GM21423 (cell line): ENCODE results near the gene KLHL35.
"Not testable (repeated sequence)": the region's sequence is repeated elsewhere in the genome, so short reads cannot be mapped to it uniquely, and the experiment has no call there.

Experiments
- ATAC-seq: cut with Tn5 transposase; IDR thresholded peaks from one replicate; pipeline ENCODE4 v1.9.1; 2021; ENCODE audit warnings: mild to moderate bottlenecking, moderate library complexity; ENCODE audit not compliant: unreplicated experiment

Gene KLHL35

DNA sequence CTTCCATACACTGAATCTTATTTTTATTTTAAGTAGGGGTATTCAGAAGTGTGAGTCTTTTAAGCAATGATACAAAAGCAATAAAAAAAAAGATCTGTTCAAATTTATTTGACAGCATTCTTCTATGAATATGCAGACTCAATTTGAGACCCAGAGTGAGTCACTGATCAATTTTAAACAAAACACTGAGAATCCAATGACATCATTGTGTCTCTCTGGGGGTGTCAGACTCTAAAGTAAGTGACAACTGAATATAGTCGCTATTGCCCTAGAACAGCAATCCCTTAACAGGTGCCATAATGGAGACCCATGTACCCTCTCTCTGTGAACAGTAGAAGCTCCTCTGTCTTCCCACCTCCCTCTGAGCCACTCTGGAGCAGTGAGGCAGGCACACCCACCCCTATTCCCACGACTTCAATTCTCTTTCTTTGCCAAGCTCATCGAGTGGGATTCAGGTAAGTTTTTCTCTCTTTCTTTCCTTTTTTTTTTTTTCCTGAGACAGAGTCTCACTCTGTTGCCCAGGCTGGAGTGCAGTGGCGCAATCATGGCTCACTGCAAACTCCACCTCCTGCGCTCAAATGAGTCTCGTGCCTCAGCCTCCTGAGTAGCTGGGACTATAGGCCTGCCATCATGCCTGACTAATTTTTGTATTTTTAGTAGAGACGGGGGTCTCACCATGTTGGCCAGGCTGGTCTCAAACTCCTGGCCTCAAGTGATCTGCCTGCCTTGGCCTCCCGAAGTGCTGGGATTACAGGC lies 38.7 kb downstream of the KLHL35 start:
- no peak for ATAC-seq

DNA sequence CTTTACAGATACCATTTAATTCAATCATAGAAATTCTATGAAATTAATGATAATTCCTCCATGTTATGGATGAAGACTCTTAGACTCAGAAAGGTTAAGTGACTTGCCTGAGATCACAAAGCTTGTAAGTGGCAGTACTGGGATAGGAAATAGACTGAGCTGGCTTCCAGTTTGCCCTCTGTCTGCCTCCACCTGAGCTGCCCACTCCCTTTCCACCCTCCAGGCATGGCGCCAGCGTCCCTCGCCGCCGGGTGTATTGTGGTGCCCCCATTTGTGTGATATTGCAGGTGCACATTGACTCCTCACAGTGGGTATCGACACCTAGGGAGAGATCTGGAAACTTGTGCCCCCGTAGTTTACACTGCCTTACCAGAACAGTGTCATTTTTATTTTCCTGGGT lies 43.1 kb downstream of the KLHL35 start:
- ATAC-seq, result no peak

DNA sequence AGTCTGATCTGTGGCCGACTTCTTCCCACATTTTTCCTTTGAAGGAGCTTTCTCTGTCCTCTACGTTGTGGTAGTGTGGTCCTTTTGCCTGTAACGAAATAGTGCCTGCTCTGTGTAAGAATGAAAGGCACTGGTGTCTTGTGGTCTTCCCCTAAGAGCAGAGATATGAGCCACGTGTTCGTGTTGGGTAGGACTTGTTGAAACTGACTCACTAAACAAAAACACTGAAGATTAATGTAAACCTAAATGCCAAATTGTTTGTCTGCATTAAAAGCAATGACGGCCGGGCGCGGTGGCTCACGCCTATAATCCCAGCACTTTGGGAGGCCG lies 43.8 kb downstream of the KLHL35 start:
- no peak for ATAC-seq

DNA sequence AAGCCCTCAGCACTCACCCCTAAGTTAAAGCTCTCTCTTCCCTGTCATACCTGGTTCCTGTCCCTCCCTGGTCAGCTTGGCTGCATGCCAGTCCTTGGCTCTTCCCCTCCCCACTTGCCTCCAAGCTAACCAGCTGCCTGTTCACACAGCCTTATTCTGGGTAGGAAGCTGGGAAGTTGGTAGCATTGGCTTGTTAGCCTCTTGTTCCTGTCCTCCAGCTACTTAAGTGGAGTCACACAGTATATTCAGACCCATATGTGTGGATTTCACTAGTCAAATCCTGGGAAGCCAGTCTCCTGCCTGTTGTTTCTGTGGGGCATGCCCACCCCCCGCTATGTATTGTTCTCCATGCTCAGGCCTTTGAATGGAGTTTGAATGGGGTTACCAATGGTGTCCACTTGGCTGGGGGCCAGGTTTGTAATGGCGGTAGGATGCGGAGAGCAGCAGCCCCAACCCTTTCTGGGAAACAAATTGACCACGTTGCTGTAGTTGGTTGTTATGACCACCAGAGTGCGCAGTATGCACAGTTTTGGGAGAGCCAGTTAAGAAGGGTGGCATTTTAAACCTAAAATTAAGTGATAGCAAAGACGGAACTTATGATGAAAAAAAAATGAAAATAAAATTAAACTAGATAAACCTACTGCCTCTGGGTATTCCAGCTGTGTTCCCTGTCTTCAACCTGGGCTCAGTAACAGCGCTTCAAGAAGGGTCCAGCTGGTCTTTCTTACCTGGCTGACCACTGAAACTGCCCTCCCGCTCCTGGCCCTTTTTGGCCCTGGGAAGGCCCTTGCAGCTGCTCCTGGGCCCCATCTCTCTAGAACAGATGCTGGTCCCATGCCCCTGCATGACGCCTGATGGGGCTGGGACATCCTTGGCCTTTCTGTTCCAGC lies 44.4 kb downstream of the KLHL35 start:
- ATAC-seq, result no peak

DNA sequence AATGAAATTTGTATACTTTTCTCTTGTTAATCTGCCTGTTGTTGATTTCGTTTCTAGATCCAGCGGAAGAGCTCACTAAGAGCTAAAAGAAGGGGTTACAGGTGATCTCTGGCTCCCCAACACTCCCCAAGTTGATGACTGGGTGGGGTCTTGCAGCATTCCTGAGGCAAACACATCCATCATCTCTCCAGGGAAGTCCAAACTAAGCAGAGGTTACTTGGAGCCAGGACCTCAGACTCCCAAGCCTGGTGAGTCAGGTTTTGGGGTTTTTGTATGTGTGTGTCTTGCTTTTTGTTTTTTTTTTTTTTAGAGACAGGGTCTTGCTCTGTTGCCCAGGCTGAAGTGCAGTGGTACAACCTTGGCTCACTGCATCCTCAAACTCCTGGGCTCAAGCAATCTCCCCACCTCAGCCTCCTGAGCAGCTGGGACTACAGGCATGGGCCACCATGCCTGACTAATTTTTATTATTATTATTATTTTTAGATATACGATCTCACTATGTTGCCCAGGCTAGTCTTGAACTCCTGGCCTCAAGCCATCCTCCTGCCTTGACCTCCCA lies 45.2 kb downstream of the KLHL35 start:
- ATAC-seq, result no peak

DNA sequence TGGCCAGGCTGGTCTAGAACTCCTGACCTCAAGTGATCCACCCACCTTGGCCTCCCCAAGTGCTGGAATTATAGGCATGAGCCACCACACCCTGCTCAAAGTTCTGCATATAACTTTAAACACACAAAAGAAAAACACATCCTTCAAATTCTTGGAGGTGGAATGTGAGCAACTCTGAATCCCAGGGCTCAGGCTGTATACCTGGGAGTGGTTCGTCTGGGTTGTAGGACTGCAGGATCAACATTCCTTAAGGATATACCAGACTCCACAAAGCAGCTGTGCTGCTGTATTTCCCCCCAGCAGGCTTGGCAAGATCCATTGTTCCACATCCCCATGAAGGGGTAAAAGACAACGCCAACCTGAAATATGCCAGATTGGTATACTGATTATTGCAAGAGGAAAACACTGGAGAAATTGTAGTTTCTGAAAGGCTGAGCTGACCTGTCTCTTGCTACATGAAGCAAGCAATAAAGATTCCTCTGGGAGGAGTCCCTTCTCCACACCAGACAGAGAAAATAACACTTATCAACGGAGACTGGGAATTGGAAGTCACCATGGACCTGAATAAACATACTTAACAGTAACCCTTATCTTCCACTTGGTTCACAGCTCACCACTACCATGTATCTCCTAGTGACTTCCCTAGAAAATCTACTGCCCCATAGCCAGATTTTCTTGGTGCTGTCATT lies 45.9 kb downstream of the KLHL35 start:
- no peak for ATAC-seq

DNA sequence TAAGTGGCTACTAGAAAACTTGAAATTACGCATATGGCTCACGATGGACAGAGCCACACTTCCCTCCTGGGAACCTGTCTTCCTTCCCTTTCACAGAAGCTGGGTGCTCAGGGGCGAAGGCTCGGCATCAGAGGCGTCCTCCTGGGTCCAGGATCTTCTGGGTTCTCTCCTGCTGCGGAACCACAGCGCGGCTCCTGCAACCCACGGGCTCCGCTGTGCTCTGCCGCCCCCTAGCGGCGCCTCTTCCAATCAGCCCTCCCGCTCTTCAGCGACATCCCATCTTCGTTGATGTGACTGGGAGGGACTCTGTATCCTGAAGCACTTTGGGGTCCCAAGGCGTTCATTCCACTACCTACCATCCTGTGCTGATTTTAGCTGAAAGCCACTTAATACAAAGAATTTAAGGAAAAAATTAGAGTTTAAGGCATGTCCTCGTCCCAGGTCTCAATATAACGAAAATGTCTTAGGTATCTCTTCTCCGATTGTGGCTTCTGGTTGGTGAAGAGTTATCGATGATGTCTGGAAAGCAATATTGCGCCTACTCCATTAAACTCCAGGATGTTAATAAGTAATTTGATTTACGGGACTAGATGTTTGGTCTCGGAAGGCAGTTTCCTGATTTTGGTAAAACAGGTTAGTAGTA lies 48.4 kb downstream of the KLHL35 start:
- ATAC-seq, result no peak

DNA sequence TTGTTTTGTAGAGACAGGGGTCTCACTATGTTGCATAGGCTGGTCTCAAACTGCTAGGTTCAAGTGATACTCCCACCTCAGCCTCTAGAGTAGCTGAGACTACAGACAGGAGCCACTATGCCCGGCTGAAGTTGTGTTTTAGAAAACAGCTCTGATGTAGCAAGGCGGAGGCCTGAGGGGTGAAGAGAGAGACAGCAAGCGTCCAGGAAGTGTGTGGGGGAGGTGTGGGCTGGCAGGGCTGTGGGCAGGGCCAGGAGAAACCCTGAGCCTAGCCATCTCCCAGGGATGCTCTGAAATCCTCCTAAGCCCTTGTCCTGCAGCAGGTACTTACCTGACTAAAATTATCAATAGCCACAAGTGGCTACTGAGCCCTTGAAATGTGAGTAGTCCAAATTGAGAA lies 49.8 kb downstream of the KLHL35 start:
- no peak for ATAC-seq

DNA sequence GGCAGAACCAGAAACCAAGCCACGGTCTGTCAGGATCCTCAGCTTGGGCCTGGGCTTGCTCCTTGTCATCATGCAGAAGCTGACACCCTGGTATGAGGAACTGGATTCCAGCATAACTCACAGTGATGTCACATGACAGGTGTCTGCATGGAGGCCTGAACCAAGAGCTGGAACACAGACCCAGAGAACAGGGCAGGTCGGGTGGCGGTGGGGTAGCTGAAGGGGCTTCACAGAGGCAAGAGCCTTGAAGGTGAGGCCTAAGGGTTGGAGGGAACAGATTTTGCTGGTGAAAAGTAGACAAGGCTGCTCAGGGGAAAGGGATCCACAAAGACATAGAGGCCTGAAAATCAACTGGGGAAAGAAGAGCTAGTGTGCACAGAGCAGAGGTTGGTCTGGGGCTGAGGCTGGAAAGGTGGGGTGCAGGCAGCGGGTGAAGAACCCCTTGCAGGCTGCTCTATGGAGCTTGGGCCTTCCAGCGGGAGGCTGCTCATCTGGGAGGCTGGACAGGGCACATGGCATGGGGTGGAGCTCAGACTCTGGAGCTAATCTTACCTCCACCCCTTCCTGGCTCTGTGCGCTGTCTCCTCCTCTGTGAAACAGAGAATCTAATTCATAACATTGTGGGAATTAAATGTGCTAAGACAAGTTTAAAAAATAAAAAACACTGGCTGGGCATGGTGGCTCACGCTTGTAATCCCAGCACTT lies 52.1 kb downstream of the KLHL35 start:
- ATAC-seq, result no peak

DNA sequence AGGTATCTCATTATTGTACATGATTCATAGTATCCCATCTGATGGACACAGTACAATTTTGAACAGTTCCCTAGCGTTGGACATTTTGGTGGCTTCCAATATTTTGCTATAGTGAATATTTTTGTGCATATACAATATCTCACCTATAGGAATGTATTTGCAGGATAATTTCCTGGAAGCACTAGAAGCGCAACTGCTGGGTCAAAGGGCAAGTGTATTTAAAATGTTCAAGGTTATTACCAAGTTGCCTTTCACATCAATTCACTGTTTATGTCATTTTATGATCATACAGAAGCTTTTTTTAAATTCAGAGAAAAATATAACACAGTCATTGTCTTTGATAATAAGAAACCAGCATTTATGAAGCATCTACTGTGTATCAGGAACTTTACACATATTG lies 52.8 kb downstream of the KLHL35 start:
- no peak for ATAC-seq

DNA sequence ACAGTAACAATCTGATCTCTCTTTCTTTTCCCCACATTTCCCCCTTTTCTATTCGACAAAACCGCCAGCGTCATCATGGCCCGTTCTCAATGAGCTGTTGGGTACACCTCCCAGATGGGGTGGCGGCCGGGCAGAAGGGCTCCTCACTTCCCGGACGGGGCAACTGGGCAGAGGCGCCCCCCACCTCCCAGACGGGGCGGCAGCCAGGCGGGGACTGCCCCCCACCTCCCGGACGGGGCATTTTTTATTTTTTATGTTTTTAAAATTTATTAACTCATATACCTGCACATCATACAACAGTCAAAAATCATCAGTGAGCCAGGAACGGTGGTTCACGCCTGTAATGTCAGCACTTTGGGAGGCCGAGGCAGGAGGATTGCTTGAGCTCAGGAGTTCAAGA lies 54.2 kb downstream of the KLHL35 start:
- ATAC-seq, result not testable (repeated sequence)

DNA sequence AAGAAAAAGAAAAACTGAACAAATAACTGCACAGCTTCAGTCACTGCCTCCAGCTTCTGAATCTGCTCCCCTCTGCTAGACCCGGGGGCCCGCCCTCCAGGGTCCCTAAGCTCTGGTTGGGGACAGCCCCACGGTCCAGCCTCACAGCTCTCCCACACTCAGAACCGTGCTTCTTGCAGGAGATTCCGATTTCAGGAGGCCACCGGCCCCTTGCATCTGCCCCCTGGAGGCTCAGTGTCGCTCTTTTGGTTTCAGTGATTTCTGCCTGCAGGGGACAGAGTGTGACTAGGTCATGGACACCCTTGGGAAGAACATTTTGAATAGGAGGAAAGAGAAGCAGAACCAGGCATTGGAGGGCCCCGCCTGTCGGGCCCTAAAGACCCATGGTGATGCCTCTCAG lies 56.8 kb downstream of the KLHL35 start:
- no peak for ATAC-seq

DNA sequence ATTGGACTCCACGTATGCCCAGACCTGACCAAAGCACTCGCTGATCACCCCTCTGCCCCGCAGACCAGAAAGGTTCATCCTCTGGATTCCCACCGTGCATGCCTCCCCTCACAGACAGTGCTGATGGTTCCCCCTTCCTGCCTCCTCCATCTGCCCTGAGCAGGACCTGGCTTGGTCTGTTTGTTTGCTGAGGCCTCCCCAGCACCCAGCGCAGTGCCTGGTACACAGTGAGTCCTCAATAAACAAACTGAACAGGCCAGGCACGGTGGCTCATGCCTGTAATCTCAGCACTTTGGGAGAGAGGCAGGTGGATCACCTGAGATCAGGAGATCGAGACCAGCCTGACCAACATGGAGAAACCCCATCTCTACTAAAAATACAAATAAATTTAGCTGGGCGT lies 57.4 kb downstream of the KLHL35 start:
- no peak for ATAC-seq

DNA sequence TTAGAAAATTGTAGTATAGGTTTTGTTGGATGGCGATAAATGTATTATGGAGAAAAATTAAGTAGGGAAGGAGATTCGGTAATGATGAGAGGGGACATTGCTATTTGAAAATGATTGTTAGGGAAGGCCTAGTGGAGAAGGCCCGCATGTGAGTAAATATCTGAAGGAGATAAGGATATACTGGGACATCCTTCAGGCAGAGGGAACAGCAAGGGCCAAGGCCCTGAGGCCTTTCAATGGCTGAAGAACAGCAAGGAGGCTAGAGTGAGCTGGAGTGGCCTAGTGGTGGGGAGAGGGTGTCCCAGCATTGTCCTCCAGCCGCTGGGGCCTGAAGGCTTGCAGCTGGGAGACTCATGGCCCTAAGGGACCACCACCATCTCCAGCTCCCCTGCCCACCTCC lies 58.4 kb downstream of the KLHL35 start:
- ATAC-seq, result no peak

DNA sequence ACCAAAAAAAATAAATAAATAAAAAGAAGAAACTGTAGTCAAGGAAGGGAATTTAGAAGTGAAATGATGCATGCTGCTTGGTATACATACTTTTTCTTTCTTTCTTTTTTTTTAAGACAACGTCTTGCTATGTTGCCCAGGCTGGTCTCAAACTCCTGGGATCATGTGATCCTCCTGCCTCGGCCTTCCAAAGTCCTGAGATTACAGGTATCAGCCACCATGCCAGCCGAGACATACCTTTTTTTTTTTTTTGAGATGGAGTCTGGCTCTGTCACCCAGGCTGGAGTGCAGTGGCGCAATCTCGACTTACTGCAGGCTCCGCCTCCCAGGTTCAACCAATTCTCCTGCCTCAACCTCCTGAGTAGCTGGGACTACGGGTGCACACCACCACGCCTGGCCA lies 59.8 kb downstream of the KLHL35 start:
- ATAC-seq, result no peak
